Fibroblast of skin of back (primary cell): ENCODE results near the gene SULT1A1.
"Not testable (repeated sequence)": the region's sequence is repeated elsewhere in the genome, so short reads cannot be mapped to it uniquely, and the experiment has no call there.

Source experiments
- DNase-seq: peaks from one replicate; pipeline ENCODE4 v3.0.0-alpha.2; 2013

Gene SULT1A1

GRCh38 chr16:28590384-28591340, 19.2 kb downstream of the SULT1A1 start:
- no peak for DNase-seq

DNA sequence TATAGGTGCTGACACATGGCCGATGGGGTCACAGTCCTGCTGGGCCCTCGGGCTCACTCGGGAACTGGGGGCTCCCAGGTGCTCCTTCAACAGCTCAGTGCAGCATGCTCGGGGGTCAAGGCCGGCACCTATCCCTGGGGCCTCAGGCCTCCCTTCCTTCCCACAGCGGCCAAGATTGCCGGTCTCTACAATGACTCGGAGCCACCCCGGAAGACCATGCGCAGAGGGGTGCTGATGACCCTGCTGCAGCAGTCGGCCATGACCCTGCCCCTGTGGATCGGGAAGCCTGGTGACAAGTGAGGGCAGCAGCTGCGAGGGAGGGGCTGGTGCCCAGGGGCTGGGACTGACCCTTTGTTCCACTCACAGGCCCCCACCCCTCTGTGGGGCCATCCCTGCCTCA, 19.9 kb downstream of the SULT1A1 start:
- no peak for DNase-seq

DNA sequence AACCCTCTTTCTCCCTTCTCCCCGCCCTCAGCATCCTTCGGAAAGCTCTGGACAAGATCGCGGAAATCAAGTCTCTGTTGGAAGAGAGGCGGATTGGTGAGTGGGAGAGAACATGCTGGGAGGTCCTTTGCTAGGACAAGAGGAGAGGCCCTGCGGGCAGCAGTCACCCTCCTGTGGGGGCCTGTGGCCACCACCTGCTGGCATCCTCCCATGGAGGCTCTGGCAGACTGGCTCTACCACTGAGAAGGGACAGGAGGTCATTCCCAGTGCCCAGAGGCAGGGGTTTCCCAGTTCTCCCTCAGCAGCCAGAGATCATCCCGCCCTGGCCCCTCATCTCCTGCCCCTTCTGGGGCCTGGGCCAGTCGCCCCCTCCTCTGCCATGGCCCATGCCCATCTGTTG, 20.8 kb downstream of the SULT1A1 start:
- DNase-seq: no peak

- DNase-seq: no peak
Measured at GRCh38 chr16:28587386-28587785, 22.5 kb downstream of the SULT1A1 start.

GRCh38 chr16:28586466-28586865, 23.4 kb downstream of the SULT1A1 start:
- no peak for DNase-seq

DNA sequence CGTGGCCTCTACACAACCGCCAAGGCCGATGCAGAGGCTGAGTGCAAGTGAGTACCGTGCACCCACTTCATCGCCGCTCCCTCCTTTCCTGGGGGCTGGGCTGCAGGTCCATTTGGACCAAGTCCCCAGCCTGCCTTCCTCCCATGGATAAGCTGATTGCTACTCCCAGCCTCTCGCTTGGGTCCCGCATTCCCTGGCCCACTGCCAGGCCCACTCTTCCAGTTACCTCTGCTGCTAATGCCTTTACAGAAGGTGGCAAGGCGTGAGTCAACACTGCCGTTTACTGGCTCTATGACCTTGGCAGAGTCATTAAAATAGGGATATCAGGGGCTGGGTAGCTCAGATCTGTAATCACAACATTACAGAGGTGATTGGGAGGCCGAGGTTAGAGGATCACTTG, 24.2 kb downstream of the SULT1A1 start:
- no peak for DNase-seq

GRCh38 chr16:28580726-28581315, 29.0 kb downstream of the SULT1A1 start:
- DNase-seq: no peak

DNA sequence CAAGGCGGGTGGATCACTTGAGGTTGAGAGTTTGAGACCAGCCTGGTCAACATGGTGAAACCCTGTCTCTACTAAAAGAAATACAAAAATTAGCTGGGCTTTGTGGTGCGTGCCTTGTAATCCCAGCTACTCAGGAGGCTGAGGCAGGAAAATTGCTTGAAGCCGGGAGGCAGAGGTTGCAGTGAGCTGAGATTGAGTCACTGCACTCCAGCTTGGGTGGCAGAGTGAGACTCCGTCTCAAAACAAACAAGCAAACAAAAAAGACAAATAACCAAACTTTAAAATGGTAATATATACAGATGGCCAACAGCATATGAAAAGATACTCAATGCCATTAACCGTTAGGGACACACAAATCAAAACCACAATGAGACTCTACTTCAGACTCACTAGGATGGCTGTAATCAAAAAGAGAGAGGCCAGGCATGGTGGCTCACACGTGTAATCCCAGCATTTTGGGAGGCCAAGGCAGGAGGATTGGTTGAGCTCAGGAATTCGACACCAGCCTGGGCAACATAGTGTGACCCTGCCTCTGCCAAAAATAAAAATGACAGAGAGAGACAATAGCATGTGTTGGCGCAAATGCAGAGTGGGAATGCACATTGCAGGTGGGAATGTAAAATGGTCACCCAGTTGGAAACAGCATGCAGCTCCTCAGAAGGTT, 34.3 kb downstream of the SULT1A1 start:
- no peak for DNase-seq

DNA sequence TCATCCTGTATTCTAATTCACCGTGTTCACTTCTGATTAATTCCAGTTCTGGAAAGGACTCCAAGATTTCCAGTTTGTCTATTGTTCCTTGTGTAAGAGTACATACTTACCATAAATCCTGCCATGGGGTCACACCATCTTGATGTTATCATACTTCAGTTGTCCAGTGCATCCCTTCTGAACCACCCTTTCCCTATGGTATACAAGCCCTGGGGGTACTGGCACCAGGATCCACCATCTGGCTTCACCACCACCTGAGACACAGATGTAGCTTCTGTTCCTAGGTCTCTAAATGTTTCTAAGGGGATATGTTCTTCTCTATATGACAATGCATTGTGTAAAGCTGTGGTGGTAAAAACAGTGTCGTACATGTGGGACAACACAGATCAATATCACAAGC, 34.9 kb downstream of the SULT1A1 start:
- DNase-seq: no peak

DNA sequence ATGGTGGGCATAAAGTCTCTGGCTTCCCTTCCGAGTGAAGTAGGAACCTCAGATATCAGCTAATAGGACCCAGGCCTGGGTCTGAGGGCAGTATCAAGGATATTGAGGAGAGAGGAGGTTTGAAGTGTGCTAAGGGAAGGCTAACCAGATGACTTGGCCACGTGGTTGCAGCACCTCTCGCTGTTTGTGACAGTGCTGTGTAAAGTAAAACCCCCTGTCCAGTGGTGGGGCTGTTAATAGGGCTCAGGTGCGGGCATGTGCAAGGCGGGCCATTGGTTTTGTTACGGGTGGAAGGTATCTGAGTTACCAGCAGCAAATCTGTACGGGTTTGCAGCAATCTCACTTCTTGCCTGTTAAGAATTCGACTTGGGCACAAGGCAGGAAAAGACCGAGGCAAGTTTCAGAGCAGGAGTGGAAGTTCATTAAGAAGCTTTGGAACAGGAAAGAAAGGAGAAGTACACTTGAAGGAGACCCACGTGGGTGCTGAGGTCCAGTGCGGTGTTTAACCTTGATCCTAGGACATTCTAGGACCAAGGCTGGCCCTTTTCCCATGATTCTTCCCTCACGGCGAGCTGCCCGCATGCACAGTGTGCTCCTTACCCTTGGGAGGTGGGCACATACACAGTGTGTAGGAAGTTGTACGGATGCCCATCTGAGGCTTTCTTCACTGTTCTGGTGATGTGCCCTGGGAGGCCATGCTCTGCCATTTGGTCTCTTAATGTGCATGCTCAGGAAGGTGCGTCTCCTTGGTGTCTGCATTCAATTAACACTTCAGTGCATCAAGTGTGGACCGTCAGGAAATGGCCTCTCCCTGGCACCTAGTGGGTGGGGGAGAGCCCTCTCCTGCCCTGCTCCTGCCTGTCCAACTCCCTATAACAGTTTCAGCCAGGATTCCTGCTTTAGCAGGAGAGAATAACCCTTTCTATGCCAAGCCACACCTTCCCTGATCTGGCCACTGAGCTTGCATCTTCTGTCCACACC, 35.8 kb downstream of the SULT1A1 start:
- DNase-seq: no peak

- peak; percentile 60 for DNase-seq
Measured at GRCh38 chr16:28572696-28573510, 36.9 kb downstream of the SULT1A1 start.

DNA sequence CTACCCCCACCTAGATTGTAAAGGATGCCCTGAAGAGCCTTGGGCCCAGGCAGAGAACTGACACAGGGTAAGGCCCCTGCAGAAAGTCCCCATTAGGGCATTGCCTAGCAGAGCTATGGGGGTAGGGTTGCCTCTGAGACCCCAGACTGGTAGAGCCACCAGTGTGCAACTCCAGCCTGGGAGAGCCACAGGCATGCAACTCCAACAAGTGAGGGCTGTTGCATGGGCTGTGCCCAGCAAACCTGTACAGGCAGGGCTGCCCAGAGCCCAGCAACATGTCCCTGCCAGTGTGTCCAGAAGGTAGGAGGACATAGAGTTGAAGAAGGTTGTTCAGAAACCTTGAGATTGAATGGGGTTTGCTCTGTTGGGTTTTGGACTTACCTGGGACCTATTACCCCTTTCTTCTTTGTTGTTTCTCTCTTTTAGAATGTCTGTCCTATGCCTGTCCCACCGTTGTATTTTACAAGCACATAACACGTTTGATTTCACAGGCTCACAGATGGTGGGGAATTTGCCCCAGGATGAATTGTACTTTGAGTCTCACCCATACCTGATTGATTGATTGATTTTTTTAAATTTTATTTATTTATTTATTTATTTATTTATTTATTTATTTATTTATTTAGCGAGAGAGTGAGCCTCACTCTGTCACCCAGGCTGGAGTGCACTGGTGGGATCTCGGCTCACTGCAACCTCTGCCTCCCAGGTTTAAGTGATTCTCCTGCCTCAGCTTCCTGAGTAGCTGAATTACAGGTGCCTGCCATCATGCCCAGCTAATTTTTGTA, 39.7 kb downstream of the SULT1A1 start:
- DNase-seq: no peak

- DNase-seq: peak; percentile 35
Measured at GRCh38 chr16:28569021-28569420, 40.8 kb downstream of the SULT1A1 start.

GRCh38 chr16:28567292-28567691, 42.6 kb downstream of the SULT1A1 start:
- DNase-seq: no peak

GRCh38 chr16:28566233-28566925, 43.5 kb downstream of the SULT1A1 start:
- not testable (repeated sequence) for DNase-seq

DNA sequence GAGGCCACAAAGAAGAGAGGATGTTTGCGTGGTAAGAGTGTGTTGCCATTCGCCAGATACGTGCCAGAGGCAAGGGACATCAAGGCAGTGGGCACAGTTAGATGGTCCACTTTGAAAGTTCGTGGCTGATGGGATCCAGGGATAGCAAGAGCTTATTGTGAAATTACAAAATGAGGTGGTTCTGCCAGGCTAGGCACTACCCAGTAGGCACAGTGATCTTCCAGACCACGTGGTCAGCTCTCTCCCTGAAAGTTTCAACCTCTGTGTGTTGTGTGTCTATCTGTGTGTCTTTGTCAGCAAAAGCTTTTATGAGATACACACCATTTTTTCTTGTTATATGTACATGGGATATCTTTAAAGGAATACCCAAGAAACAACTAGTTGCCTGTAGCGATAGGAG, 46.6 kb downstream of the SULT1A1 start:
- no peak for DNase-seq

DNA sequence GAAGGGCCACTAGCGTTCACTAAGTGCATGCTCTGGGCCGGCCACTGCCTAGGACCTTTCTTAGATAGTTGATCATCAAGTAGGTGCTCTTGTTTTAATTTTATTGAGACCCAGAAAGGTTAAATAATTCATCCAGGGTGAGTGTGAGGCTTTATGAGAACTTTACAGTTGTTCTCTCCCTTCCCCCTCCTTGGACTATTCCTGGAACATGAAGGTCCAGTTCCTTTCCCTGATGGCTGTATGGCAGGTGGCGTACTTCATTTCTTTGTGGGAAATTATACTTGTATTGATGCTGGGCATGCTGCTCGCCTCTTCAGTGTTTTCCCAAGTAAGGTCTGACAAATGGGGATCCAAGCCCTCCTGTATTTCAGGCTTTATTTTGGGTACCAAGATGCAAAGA, 47.6 kb downstream of the SULT1A1 start:
- no peak for DNase-seq

- DNase-seq: no peak
Measured at GRCh38 chr16:28561557-28562187, 48.2 kb downstream of the SULT1A1 start.

DNA sequence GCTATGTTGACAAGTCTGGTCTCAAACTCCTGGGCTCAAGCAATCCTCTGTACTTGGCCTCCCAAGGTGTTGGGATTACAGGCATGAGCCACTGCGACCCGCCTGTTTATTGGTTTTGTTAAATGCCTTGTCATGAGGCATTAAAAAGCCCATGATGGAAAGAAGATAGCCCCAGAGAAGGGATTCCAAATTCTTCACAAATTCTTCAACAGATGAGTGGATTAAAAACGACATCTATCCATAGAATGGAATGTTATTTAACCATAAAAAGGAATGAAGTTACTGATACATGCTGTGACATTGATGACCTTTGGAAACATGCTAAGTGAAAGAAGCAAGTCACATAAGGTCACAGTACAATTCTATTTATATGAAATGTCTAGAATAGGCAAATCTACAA, 51.4 kb downstream of the SULT1A1 start:
- peak; percentile 22 for DNase-seq
